Testis (tissue), 3 donors: ENCODE data around the gene MDC1. TPM values are rescaled to one million over a fixed set of nuclear protein-coding genes. Genes with fewer than 3 reads are reported as not detected.
A peak's percentile ranks its signal among the peaks of the same experiment; 100 is the strongest.

ENCODE experiments used
- DNase-seq: peaks from one replicate; pipeline ENCODE4 v3.0.0-alpha.2; 2019
- H3K27ac ChIP-seq, 2 donors: fragments of 200-600 bp; sonication (generic); one replicate each; pipeline ENCODE4 v1.5.1; 2019
- H3K27me3 ChIP-seq: fragments of 200-600 bp; sonication (generic); one replicate; pipeline ENCODE4 v1.5.1; 2019
- H3K36me3 ChIP-seq: fragments of 200-600 bp; sonication (generic); one replicate; pipeline ENCODE4 v1.5.1; 2017; ENCODE audit warnings: low read depth; ENCODE audit errors: missing control alignments
- H3K4me1 ChIP-seq: fragments of 200-600 bp; sonication (generic); one replicate; pipeline ENCODE4 v1.5.1; 2019
- H3K4me3 ChIP-seq, 2 donors: fragments of 200-600 bp; sonication (generic); one replicate each; pipeline ENCODE4 v1.5.1; 2017 to 2019
- H3K9me3 ChIP-seq: fragments of 200-600 bp; sonication (generic); one replicate; pipeline ENCODE4 v1.5.1; 2017
- CTCF ChIP-seq, 3 experiments: fragments of 450-650 bp in 2 of 3; fragments of 200-600 bp in 1 of 3; sonication (generic) in 1 of 3; IDR thresholded peaks; one replicate each; pipeline ENCODE4 v1.5.1; 2016 to 2019; ENCODE audit warnings: antibody characterized with exemption in 3 of 3, mild to moderate bottlenecking in 2 of 3, moderate library complexity in 1 of 3
- POLR2A ChIP-seq: fragments of 450-650 bp; IDR thresholded peaks from one replicate; pipeline ENCODE4 v1.6.1; 2017; ENCODE audit warnings: antibody characterized with exemption, mild to moderate bottlenecking, moderate library complexity
- WGBS, 2 donors: methylation state at CpG; one replicate each; pipeline ENCODE4 v1.1.5; 2018; 5-methylcytosine and 5-hydroxymethylcytosine counted together
- intact Hi-C: fragments of 100-400 bp; cut with DNase I; formaldehyde crosslinking; loops from one replicate; pipeline ENCODE4 v1.15.1; 2023; ENCODE audit warnings: low total_unique reads
- polyA plus RNA-seq: library from polyadenylated mRNA; stranded (reverse); fragments of 350-450 nt; fragmentation: Illumina TruSeq; extraction: RNeasy Lipid Tissue Mini Kit (QIAGEN cat#74804); gene quantifications from one replicate; pipeline ENCODE4 v1.2.3, GENCODE V29; 2014; ENCODE audit warnings: low read depth, low replicate concordance; ENCODE audit not compliant: insufficient read depth
- total RNA-seq, 2 donors: library from RNA; depleted of rRNA; stranded (reverse); fragments of >200 nt; gene quantifications; one replicate each; pipeline ENCODE4 v1.2.3, GENCODE V29; 2016

MDC1 gene
- total and polyA plus RNA-seq, 3 donors from 2014 or later: 56.6 to 155 (median 79.3) TPM

- H3K27ac ChIP-seq: no peak overlapping the region
- TF ChIP-seq CTCF (IDR thresholded peaks at IDR 0.05) (no peak), POLR2A (no peak)
- 88 to 89% methylated on average over 6 of the region's 6 CpGs for WGBS, 2 donors
- no peak for DNase-seq
- H3K9me3 ChIP-seq: no peaks in the 10 kb centered on the region
- H3K4me1 ChIP-seq: peaks cover 16% of the 10 kb centered on the region
- no peaks in the 10 kb centered on the region for H3K36me3 ChIP-seq
- no peak overlapping the region for H3K4me3 ChIP-seq
- no peaks in the 10 kb centered on the region for H3K27me3 ChIP-seq
- intact Hi-C loops: no loop called here
These were observed 21.5 kb upstream of the MDC1 start for GRCh38 chr6:30738532-30738931.

GRCh38 chr6:30735668-30736314 is 18.7 kb upstream of the MDC1 start:
- intact Hi-C loops: no loop called here
- H3K4me1 ChIP-seq: no peaks in the 10 kb centered on the region
- WGBS, 2 donors: 88% methylated on average over 8 of the region's 8 CpGs

GRCh38 chr6:30732237-30732943 is 15.3 kb upstream of the MDC1 start:
- intact Hi-C loops: no loop called here
- Histone ChIP-seq H3K4me1 (no peaks in the 10 kb centered on the region), H3K9me3 (no peaks in the 10 kb centered on the region), H3K4me3 (no peak overlapping the region), H3K27ac (no peak overlapping the region), H3K27me3 (no peaks in the 10 kb centered on the region), H3K36me3 (no peaks in the 10 kb centered on the region)
- no peak for DNase-seq
- 88 to 92% methylated on average over 12 of the region's 12 CpGs for WGBS, 2 donors
- no peak for TF ChIP-seq POLR2A
- TF ChIP-seq CTCF (IDR thresholded peaks at IDR 0.05): no peak

More at GRCh38 chr6:30735668-30736314, 18.7 kb upstream of the MDC1 start:
- H3K27me3 ChIP-seq: no peaks in the 10 kb centered on the region
- H3K4me3 ChIP-seq: no peak overlapping the region
- no peaks in the 10 kb centered on the region for H3K9me3 ChIP-seq
- H3K27ac ChIP-seq: no peak overlapping the region
- no peak for DNase-seq
- TF ChIP-seq CTCF (IDR thresholded peaks at IDR 0.05) (no peak), POLR2A (no peak)
- no peaks in the 10 kb centered on the region for H3K36me3 ChIP-seq

- intact Hi-C loops: no loop called here
- peaks cover 2% of the 10 kb centered on the region for H3K4me1 ChIP-seq
- peak; percentile 83 for DNase-seq
- no peaks in the 10 kb centered on the region for H3K27me3 ChIP-seq
- H3K36me3 ChIP-seq: no peaks in the 10 kb centered on the region
- H3K27ac ChIP-seq: no peak overlapping the region
- 44 to 55% methylated on average over 19 to 30 of the region's 30 CpGs for WGBS, 2 donors
- no peaks in the 10 kb centered on the region for H3K9me3 ChIP-seq
- no peak overlapping the region for H3K4me3 ChIP-seq
- TF ChIP-seq CTCF (IDR thresholded peaks at IDR 0.05) (peak; percentile 48 to 54 (median 52)), POLR2A (no peak)
These were observed 13.7 kb upstream of the MDC1 start for GRCh38 chr6:30730601-30731435.
